SHP77 (cell line): Measurements from ENCODE around the gene PDIA4.
"Not testable (repeated sequence)": the region's sequence is repeated elsewhere in the genome, so short reads cannot be mapped to it uniquely, and the experiment has no call there.

ENCODE experiments used
- DNase-seq, 2 experiments: peaks; one replicate each; lab custom pipeline; 2025; lab: John Stamatoyannopoulos, UW

Gene PDIA4

DNA sequence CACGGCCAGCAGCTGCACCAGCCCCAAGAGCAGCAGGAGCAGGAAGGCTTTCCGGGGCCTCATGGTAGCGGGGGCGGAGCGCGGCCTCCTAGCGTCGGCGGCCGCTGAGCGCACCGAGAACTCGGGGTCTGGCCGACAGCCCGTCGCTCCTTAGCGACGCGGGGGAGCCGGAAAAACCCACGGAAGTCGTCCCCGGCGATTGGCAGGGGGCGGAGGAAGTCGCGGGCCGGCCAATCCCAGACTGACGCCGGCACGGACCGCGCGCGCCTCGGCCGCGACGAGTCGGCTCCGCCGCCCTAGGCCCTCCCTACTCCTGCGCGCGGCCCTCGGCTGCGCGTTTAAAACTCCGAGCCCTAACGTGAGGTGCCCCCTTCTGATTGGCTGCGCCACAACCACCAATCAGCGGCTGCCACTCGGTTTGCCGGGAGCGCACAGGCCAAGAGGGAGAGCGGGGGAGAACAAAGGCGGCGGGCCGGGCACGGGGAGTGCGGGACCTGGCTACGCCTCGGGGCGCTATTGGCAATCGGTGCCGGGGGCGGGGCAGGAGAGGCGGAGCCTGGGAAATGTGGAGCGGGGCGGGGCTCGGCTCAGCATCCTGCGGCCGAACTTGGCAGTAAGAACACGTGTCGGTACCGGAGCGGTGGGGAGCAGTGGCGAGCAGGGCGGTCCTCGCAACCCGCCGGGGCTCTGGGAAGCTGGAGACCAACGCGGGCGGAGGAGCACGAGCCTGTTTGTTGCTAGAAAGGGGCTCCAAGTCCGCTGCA, at the start of gene PDIA4:
PDIA4 (minus strand) TSS at position 160 of the 764 bp plus-strand sequence; CDS start at position 63, 97 bp downstream.
- DNase-seq = peak; percentile 98

- DNase-seq = no peak
These were observed 49.3 kb upstream of the PDIA4 start for GRCh38 chr7:149077594-149077993.

DNA sequence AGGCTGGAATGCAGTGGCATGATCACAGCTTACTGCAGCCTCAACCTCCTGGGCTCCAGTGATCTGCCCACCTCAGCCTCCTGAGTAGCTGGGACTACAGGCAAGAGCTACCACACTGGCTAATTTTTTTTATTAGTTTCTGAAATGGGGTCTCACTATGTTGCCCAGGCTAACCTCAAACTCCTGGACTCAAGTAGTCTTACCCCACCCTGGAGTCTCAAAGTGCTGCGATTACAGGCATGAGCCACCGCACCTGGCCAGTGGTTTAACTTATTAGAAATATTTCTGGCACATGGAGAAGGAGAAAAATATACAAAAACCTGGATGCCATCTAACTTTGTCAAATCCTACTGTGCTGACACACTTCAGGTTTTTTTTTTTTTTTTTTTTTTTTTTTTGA, 47.0 kb upstream of the PDIA4 start:
- no peak for DNase-seq

DNA sequence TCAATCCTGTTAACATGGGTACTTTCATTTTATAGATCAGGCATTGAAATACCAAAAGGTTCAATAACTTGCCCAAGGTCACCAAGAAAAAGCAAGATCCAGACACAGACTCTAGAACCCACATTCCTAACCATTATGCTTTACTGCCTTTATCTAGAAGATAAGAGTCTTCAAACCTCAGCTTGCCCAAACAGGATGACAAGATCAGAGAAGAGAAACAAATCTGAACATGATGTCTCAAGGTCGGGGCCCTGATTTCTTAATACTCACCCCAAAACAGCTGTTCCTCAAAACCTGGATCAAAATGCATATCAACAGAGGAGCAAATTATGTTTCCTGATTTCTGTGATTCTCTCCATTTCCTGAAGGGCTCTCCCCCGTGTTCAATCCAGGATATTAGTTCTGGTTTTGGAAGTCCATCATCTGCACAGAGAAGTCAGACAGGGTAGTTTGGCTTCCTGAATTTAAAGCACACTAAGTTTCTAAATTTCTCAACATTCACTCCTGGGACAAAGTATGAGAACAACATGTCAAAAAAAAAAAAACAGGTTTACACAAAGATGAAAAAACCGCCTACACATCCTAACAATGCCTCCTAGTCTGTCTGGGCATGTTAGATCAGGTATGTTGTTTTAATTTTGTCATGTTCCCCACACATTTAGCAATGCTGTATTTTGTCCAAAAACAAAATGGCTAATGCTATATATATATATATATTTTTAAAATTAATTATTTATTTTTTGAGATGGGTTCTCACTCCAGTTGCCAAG, 46.0 kb upstream of the PDIA4 start:
- no peak for DNase-seq

DNA sequence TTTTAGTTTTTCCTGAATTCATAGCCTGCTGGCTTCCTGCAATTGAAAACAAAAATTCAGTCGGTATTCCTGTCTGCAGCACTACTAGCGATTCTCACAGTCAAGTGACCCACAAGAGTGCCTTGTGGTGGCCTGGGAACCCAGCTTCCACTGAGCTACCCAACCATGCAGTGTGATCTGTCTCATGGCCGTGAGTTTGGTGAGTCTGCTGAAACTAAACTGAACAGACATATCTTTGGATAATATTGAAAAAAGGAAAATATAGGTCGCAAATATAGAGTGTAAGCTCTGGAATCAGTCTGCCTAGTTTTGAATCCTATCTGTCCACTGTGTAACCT, 44.1 kb upstream of the PDIA4 start:
- no peak for DNase-seq

GRCh38 chr7:149071641-149072437, 43.5 kb upstream of the PDIA4 start:
- DNase-seq = no peak

DNA sequence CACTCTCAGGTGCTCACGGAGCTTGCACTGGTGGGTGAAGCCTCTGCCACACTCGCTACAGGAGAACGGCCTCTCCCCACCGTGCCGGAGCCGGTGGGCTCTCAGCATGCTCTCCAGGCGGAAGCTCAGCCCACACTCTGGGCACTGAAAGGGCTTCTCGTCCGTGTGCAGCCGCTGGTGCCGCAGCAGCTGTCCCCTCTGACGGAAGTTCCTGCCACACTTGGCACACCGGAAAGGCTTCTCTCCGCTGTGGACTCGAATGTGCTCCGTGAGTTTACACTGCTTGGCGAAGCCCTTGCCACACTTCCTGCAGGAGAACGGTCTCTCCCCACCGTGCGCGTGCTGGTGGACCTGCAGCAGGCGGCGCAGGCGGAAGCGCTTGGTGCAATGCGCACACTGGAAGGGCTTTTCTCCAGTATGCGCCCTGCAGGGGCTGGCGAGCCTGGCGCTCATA, 42.9 kb upstream of the PDIA4 start:
- DNase-seq = no peak

GRCh38 chr7:149070372-149071125, 42.2 kb upstream of the PDIA4 start:
- no peak for DNase-seq

DNA sequence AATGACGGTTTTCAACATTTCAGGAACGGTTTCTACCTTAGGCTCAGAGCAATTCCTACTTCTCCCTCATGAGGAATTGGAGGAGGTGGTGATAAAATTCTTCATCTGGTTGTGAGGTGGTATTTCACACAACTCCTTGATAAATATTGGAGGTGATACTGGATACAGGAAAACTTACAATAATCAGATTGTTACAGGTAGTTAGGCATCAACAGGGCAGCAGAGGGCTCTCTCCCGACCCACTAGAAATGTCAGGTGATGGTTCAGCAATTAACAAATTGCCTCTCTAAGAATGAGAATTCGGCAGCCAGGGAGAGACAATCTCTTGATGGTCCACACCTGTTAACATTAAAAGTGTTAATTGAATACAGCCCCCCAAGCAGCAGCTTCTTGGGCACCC, 39.6 kb upstream of the PDIA4 start:
- DNase-seq = no peak

GRCh38 chr7:149063476-149063875, 35.2 kb upstream of the PDIA4 start:
- no peak for DNase-seq

DNA sequence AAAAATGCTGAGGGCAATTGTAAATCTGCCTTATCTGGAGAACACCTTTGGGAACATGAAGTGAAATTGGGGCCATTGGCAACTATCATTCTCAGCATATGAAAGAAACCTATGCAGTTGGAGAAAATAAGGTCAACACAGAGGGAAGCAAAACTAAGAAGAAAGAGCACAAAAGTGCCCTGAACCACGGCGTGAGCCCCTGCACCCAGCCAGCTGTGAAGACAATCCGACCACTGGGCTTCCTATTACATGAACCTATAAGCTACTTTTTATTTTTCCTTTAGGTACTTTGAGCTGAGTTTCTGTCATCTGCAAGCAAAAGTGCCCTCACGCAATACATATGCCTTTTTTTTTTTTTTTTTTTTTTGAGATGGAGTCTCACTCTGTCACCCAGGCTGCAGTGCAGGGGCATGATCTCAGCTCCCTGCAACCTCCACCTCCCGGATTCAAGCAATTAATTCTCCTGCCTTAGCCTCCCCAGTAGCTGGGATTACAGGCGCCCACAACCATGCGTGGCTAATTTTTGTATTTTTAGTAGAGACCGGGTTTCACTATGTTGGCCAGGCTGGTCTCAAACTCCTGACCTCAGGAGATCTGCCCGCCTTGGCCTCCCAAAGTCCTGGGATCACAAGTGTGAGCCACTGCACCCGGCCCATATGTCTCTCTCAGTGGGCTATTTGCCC, 34.1 kb upstream of the PDIA4 start:
- not testable (repeated sequence) for DNase-seq

- no peak for DNase-seq
These were observed 31.9 kb upstream of the PDIA4 start for GRCh38 chr7:149060156-149060555.

DNA sequence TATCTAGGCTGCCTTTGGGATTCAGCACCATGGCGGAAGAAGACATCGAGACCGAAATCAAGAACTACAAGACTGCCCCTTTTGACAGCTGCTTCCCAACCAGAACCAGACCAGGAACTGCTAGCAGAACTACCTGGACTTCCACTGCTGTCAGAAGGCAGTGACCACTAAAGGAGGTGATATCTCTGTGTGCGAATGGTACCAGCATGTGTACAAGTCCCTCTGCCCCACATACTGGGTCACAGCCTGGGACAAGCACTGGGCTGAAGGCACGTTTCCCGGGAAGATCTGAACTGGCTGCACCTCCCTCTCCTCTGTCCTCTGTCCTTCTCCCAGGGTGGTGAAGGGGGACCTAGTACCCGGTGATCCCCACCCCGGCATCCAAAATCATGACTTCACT, 25.6 kb upstream of the PDIA4 start:
- no peak for DNase-seq

DNA sequence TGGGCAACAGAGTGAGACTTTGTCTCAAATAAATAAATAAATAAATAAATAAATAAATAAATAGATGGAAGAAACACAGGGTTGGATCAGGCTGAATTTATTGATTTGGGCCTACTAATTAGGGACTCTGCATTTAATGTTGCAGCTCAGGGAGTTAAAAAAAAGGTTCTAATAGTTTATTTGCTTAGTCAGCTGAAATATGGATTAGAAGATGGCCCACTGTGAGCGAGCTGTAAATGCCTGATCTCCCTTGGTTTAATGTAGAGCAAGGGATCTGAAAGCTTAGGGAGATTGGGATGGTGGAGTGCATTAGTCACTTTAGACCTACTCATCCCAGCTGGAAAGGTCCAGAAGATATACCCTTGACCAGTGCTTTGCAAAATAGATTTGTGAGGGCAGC, 25.1 kb upstream of the PDIA4 start:
- DNase-seq = no peak

GRCh38 chr7:149050941-149051340, 22.6 kb upstream of the PDIA4 start:
- DNase-seq = no peak

GRCh38 chr7:149048805-149049204, 20.5 kb upstream of the PDIA4 start:
- no peak for DNase-seq

DNA sequence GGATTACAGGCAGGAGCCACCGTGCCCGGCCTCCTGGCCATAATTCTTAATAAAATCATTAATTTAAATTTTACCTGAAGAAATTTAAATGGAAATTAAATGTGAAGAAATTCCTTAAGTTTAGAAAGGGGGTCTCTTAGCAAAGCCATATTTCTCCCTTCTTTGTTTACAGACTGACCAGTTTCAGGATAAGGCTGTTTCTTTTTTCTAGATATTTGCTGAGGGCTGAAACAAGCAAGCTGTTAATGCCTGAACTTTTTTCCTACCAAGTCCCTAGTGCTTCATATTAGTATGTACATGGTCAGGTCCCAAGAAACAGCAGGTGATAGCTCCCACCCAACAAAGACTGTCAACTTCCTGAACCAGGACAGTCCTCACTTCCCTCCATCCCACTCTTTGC, 18.1 kb upstream of the PDIA4 start:
- no peak for DNase-seq

- no peak for DNase-seq
These were observed 15.6 kb upstream of the PDIA4 start for GRCh38 chr7:149043936-149044335.

DNA sequence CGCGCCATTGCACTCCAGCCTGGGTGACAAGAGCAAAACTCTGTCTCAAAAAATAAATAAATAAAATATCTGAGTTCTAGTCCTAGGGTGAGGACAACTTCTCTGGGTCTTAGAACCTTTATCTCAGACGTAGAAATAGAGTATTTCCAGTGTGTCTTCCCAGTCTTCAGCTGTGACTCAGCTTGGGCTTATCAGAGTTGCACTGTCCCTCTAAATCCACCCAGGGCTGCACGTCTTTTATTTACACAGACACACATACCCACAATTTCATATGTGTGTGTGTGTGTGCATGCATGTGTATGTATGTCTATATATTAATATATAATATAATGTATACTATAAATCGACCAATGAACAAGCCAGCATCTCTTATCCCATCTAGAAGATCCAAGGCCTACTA, 13.0 kb upstream of the PDIA4 start:
- no peak for DNase-seq

DNA sequence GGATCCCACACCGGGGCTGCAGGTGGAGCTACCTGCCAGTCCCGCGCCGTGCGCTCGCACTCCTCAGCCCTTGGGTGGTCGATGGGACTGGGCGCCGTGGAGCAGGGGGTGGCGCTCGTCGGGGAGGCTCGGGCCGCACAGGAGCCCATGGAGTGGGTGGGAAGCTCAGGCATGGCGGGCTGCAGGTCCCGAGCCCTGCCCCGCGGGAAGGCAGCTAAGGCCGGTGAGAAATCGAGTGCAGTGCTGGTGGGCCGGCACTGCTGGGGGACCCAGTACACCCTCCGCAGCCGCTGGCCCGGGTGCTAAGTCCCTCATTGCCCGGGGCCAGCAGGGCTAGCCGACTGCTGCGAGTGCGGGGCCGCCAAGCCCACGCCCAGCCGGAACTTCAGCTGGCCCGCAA, 10.3 kb upstream of the PDIA4 start:
- not testable (repeated sequence) for DNase-seq

DNA sequence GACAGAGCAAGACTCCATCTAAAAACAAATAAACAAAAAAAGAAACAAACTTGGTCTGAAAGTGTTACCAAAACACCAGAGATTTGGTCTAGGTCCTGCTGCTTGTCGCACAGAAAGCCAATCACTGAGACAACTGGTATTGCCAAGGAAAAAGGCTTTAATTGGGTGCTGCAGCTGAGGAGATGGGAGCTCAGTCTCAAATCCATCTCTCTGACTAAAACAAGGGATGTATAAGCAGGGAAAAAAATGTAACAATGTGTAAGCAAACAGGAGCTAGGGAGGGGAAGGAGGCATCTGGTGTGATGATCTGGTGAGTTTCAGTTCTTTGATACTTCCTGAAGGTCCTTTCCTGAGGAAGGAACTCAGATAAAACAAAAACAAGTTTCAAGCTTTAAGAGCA, 8.4 kb upstream of the PDIA4 start:
- DNase-seq = no peak
